HG03520 (cell line): ENCODE measurements around the gene STX18.

Experiments
- ATAC-seq: cut with Tn5 transposase; IDR thresholded peaks from one replicate; pipeline ENCODE4 v1.9.1; 2021; ENCODE audit warnings: mild to moderate bottlenecking, moderate library complexity; ENCODE audit not compliant: unreplicated experiment

The STX18 gene

DNA sequence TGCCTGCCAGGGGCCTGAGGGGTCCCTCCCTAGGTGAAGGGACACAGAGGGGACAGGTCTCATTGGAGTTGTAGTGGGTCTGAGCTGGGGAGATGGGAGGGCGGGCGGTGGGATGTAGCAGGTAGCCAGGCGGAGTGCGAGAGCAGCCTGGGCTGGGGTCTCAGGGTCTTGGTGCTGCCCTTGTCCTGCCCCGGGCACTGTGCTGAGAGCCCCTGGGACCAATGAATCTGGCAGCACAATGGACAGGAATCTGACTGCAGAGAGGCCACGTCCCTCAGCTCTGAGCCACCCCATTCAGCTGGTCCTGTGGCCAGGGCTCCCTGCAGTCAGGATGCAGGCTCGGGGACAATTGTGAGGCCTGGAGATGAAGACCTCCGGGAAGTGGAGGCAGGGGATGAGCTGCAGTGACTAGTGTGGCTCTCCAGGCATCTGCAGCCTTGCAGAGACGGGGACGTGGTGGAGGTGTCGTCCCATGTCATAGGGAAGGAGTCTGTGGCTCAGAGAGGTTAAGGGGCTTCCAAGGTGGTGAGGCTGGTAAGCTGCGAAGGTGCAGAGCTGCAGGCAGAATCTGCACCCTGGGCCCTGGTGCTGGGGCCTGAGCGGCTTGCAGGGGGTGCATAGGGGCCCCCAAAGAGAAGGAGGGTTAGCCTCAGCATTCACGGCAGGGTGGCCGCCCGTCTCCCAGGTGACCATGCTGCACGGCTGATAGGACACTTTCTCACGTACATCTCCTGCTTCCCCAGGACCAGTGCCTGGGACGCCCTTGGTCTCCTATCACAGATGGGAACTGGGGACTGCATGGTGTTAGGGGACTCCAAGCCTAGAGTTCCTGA lies 134.3 kb downstream of the STX18 start:
- no peak for ATAC-seq

GRCh38 chr4:4406455-4407298 lies 135.2 kb downstream of the STX18 start:
- no peak for ATAC-seq

DNA sequence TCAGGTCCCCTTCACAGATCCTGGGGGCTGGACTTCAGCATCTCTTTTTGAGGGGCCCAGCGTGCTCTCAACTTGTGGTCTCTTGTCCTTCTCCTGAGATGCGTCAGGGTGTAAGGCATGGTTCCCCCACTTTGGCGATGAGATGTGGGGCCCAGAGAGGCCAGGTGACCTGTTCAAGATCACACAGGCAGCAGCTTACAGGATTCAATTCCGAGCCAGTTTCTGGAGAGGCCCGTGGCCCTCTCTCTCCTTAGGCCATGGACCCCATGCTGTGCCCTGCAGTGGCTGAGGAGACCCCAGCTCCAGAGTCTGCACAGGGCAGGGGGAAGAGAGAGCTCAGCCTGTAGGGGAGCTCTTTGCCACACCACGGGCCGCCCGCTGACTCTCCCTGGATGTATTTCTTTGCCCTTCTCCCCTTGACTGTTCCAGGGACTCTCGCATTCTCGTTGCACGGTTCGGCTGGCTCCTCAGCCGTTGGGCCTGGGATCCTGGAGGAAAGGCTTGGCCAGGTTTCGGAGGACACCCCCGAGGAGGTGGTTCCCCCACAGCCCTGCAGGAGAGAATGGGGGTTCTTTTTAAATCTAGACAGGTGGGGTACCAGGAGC lies 136.4 kb downstream of the STX18 start:
- no peak for ATAC-seq

GRCh38 chr4:4402966-4403365 lies 138.9 kb downstream of the STX18 start:
- ATAC-seq, result no peak

- ATAC-seq, result no peak
Measured at GRCh38 chr4:4401036-4401435, 140.8 kb downstream of the STX18 start.

DNA sequence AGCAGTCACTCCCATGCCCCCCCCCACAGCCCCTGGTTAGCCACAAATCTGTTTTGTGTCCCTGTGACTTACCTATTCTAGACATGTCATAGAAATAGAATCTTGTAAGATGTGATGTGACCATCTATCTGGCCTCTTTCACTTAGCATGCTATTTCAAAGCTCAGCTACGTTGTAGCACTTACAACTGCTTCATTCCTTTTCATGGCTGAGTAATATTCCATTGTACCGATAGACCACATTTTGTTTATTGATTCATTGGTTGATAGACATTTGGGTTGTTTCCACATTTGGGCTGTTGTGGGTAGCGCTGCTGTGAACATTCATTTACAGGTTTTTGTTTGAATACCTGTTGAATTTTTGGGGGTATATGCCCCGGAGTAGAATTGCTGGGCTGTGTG lies 143.4 kb downstream of the STX18 start:
- no peak for ATAC-seq

DNA sequence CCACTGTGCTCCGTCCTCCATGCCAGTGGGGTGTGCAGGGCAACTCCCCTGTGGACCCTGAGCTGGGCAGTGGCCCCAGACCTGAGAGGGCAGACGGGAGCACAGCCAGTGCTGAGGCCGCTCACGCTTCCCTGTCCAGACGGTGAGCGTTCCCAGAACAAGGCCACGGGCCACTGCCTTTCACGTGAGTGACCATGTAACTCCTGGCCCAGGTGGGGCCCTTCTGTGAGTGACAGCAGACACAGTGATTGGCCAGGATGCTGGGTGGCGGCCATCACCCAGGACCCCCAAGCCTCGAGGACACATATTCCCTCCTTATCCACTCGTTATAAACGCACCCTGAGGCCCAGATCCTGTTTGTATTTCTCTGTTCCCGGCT lies 144.4 kb downstream of the STX18 start:
- no peak for ATAC-seq

DNA sequence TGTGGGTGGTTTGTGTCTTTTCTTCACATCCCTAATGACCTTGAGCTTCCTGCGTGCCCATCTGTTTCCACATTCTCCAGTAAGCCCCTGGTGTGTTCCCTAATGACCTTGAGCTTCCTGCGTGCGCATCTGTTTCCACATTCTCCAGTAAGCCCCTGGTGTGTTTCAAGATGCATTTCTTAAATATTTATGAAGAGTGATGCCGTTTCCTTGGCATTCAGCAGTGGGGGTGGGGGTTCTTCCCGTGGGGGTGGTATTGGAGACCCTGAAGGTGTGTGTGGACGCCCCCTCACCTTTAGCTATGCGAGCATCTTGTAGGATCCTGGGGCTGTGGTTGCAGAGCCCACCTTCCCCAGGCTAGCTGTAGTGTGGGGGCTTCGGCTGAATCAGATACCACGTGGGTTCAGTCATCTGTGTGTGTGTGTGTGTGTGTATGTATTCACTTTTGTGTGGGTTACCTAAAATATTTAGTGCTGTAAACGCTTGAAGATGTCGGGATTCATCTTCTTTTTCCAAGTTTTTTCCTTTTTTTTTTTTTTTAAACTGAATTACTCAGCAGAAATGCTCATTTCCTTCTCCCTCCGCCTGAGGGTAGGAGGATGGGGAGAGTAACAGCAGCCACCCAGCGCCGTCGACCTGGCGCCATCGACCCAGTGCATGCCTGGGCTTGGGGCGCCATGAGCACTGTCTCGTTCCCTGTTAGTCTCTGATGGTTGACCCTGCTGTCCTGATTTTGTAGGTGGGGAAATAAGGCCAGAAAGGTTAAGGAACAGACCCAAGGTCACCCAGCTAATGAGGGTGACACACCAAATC lies 145.0 kb downstream of the STX18 start:
- ATAC-seq, result no peak

DNA sequence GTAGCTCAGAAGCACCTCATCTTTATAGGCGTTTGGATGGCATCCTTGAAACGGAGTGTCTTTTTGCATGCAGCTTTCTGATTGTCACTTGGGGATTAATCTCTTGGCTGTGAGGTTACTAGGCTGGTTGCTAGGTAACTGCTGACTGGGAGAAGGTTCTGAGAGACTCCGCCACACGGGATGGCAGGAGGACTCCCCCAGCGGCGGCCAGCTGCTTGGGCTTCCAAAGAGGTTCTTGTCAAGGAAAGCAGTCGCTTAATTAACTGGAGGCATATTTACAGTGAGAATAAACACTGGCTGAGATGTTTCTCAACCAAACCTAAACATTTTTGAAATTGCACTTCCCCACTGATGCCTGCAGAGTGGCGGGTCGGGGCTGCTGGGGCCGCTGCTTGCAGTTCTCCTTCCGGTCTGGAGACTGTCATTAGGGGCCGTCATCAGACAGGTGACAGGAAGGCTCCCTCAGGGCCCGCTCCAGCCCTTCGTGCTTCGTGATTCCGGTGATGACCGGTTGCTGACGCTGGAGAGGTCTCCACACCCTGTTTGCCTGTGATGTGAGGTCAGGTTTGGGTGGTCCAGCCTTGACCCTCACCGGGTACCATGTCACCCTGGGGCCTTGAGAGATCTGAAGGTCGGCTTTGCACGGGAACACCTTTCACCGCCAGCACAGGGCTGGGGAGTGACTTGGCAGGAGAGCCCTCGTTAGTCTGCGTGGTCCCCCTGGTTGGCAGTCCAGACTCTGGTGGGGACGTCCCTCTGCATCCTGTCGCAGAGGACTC lies 145.8 kb downstream of the STX18 start:
- peak; percentile 63 for ATAC-seq

DNA sequence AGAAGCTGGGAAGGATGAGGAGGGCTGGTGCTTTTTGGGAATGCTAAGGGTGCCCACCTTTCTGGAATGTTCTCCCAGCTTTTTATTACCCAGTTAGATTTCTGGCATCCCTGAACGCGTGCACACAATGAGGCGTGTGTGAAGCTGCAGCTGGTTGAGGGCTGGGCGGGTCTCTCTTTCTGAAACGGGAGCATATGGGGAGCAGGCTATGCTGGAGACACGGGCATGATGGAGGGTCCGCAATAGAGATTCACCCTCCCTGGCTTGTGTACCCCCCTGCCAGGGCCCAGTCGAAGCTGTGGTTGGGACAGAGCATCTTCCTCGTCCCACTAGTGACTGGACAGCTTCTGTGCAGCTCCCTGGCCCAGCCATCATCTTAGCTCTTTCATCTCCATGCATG lies 146.5 kb downstream of the STX18 start:
- no peak for ATAC-seq

GRCh38 chr4:4394644-4395043 lies 147.2 kb downstream of the STX18 start:
- ATAC-seq, result no peak

DNA sequence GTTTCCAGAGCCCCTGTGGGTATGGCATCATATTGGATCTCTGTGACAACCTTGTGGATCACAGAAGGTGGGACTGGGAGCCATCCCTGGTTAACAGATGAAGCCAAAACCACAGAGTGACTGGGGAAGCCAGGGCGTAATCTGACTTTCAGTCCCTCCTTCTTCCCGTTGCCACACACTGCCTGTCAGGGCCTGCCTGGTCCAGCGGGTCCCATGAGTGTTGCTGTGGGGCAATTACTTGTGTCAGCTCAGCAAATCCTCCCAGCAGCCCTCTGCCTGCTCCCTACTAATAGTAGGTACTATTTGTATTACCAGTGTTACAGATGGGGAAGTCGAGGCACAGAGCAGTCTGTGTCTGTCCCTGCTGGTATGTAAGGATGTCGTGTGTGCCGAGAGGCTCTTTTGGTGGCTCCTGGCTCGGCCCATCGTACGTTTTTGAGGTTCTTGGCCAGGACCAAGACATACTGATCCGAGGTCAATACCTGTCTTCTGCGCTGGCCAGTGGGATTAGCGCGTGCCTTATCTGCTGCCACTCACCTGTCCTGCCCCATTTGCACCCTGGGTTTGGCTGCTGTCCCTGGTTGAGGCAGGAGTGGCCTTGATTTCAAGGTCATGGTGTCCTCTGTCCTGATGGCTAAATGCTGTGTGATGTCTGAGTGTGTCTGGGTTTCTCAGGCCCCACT lies 149.2 kb downstream of the STX18 start:
- ATAC-seq, result no peak

DNA sequence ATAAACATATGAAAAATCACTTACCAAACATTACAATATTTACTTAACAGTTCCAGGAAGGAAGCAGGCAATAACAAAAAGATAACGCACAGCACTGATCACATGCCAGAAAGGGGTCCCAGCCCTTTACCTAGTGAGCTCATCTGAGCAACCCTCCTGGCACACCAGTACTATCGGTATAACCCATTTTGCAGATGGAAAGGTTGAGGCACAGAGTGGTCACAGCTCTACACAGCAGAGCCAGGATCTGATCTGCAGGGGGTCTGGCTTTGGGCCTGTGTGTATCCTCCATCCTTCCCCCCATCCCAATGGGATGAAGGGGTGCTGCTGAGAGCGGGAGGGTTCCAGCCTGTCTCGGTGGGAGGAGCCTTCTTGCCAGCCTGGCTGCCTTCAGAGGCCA lies 150.0 kb downstream of the STX18 start:
- no peak for ATAC-seq

- no peak for ATAC-seq
Measured at GRCh38 chr4:4390515-4391240, 151.2 kb downstream of the STX18 start.

DNA sequence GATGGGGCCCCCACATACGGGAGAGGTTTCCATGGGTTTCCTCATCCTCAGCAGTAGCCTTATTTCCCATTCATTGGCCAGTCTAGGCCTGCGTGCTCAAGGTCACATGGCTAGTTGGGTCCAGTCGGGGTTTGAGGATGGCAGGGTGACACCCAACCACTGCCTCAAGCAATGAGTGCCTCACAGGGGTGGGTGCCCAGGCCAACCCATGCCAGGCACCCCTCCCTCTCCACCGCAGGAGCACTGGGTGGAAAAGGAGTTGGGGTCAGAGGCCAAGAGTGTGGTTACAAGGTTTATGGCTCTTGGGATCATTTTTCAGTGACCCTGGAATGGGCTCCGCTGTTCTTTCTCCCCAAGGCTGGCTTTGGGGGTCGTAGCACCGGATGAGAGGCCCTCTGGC lies 151.8 kb downstream of the STX18 start:
- ATAC-seq, result no peak

DNA sequence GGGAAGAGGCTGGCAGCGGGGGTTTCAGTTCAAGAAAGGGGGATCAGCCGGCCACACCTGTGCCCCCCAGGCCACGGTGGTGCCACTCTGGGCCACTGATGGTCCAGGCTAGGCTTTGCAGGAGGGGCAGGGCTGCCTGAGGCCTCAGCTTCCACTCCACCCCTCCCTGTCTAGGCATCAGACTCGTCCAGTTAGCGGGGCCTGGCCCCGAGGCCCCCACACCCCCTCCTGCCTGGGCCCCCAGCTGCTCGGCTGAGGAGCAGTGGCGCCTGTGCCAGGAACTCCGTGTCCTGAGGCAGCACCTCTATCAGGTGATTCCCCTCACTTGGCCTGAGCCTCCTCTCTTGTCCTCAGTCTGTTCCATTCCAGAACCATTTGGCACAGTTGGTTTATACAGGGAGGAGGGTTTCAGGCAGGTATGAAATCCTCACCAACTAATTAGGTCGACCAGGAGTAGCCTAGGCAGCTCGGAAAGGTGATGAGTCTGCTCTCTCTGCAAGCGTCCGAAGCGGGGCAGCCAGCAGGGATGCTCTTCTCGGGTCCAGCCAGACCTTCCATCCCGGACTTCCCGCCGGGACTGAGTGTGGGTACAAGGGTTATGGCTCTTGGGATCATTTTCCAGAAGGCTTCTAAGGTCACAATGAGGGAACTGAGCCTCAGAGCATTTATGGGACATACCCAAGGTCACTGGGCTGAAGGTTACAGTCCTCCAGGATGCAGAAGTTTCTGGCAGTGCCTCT lies 152.8 kb downstream of the STX18 start:
- ATAC-seq, result no peak

DNA sequence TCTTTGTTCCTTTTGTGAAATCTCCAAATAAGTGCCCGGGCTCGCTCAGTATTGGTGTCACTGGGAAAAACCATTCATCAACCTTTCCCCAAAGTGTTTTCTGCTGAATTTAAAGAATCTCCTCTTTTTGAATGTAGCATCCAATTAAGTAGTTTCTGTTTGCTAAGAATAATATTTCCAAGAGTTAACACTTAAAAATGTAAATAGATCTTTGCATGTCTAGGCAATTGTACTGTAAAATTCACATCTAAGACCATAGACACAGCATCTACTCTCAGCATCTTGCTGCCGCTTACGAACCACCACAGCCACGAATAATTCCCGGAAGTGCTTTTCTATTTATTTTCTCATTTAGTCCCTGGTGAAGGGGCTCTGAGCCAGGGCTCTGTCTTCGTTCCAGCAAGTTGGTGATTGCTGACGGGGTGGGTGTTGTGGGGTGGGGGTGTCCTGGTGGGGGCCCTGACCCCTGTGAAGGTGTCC lies 153.5 kb downstream of the STX18 start:
- ATAC-seq, result no peak
